Measurements from ENCODE around the gene ICE1. TPM values are rescaled to one million over a fixed set of nuclear protein-coding genes. Genes with fewer than 3 reads are reported as not detected.

The ICE1 gene
- total RNA-seq, 2 experiments from 2014 or later = 37.6 to 39.1 TPM

- no peaks in the 10 kb centered on the region for H3K4me1 ChIP-seq (ENCODE audit: insufficient read depth, low read length)
- H3K27ac Mint-ChIP-seq = no peak overlapping the region
- H3K4me1 Mint-ChIP-seq (ENCODE audit: low read depth) = no peaks in the 10 kb centered on the region
- ChIA-PET CTCF (no interaction called here), POLR2A (no interaction called here)
- TF ChIP-seq CTCF (IDR thresholded peaks at IDR 0.05) = no peak
- intact Hi-C loops (cut with DNase I, micrococcal nuclease) = no loop called here
- no peaks in the 10 kb centered on the region for H3K9me3 ChIP-seq (ENCODE audit: control insufficient read depth in 1 of 2, insufficient read depth in 1 of 2, low read length in 2 of 2)
- H3K36me3 ChIP-seq (ENCODE audit: insufficient read depth, low read length) = peaks cover 82% of the 10 kb centered on the region
- DNase-seq (no peak), ATAC-seq (ENCODE audit: poor library complexity) (no peak)
- no peak overlapping the region for H3K4me3 Mint-ChIP-seq
- H3K27ac ChIP-seq (ENCODE audit: low read depth in 1 of 2, low read length in 2 of 2) = no peak overlapping the region
- H3K27me3 Mint-ChIP-seq = no peaks in the 10 kb centered on the region
- H3K4me3 ChIP-seq (ENCODE audit: low read length) = no peak overlapping the region
- no peaks in the 10 kb centered on the region for H3K27me3 ChIP-seq (ENCODE audit: control insufficient read depth in 1 of 2, insufficient read depth in 2 of 2, low read length in 2 of 2)
- H3K9me3 Mint-ChIP-seq = no peaks in the 10 kb centered on the region
- peaks cover 94% of the 10 kb centered on the region for H3K36me3 Mint-ChIP-seq (ENCODE audit: low read depth)
Measured at GRCh38 chr5:5464036-5464715, 41.7 kb downstream of the ICE1 start.

GRCh38 chr5:5466227-5466626 lies 43.8 kb downstream of the ICE1 start:
- H3K27me3 Mint-ChIP-seq = no peaks in the 10 kb centered on the region
- intact Hi-C loops (cut with DNase I, micrococcal nuclease) = no loop called here
- DNase-seq (no peak), ATAC-seq (ENCODE audit: poor library complexity) (no peak)
- peaks cover 85% of the 10 kb centered on the region for H3K36me3 Mint-ChIP-seq (ENCODE audit: low read depth)
- no peaks in the 10 kb centered on the region for H3K27me3 ChIP-seq (ENCODE audit: control insufficient read depth in 1 of 2, insufficient read depth in 2 of 2, low read length in 2 of 2)
- peaks cover 68% of the 10 kb centered on the region for H3K36me3 ChIP-seq (ENCODE audit: insufficient read depth, low read length)
- TF ChIP-seq CTCF (IDR thresholded peaks at IDR 0.05) = no peak
- H3K9me3 ChIP-seq (ENCODE audit: control insufficient read depth in 1 of 2, insufficient read depth in 1 of 2, low read length in 2 of 2) = no peaks in the 10 kb centered on the region
- H3K4me3 Mint-ChIP-seq = no peak overlapping the region
- H3K4me1 Mint-ChIP-seq (ENCODE audit: low read depth) = no peaks in the 10 kb centered on the region
- CTCF ChIA-PET = no interaction called here
- POLR2A ChIA-PET = no interaction called here
- no peak overlapping the region for H3K27ac ChIP-seq (ENCODE audit: low read depth in 1 of 2, low read length in 2 of 2)
- H3K9me3 Mint-ChIP-seq = no peaks in the 10 kb centered on the region
- H3K4me3 ChIP-seq (ENCODE audit: low read length) = no peak overlapping the region
- no peaks in the 10 kb centered on the region for H3K4me1 ChIP-seq (ENCODE audit: insufficient read depth, low read length)
- H3K27ac Mint-ChIP-seq = no peak overlapping the region

GRCh38 chr5:5467737-5468136 lies 45.3 kb downstream of the ICE1 start:
- Histone ChIP-seq H3K4me1 (ENCODE audit: insufficient read depth, low read length) (no peaks in the 10 kb centered on the region), H3K4me3 (ENCODE audit: low read length) (no peak overlapping the region), H3K36me3 (ENCODE audit: insufficient read depth, low read length) (peaks cover 54% of the 10 kb centered on the region), H3K27me3 (ENCODE audit: control insufficient read depth in 1 of 2, insufficient read depth in 2 of 2, low read length in 2 of 2) (no peaks in the 10 kb centered on the region), H3K27ac (ENCODE audit: low read depth in 1 of 2, low read length in 2 of 2) (no peak overlapping the region), H3K9me3 (ENCODE audit: control insufficient read depth in 1 of 2, insufficient read depth in 1 of 2, low read length in 2 of 2) (no peaks in the 10 kb centered on the region)
- no peak for ATAC-seq (ENCODE audit: poor library complexity)
- H3K27me3 Mint-ChIP-seq = no peaks in the 10 kb centered on the region
- H3K36me3 Mint-ChIP-seq (ENCODE audit: low read depth) = peaks cover 70% of the 10 kb centered on the region
- no peak overlapping the region for H3K4me3 Mint-ChIP-seq
- DNase-seq = no peak
- H3K27ac Mint-ChIP-seq = no peak overlapping the region
- ChIA-PET POLR2A (no interaction called here), CTCF (no interaction called here)
- no peaks in the 10 kb centered on the region for H3K4me1 Mint-ChIP-seq (ENCODE audit: low read depth)
- intact Hi-C loops (cut with DNase I, micrococcal nuclease) = no loop called here
- no peak for TF ChIP-seq CTCF (IDR thresholded peaks at IDR 0.05)
- no peaks in the 10 kb centered on the region for H3K9me3 Mint-ChIP-seq

Measured in CD4-positive, alpha-beta T cell (primary cell).